HepG2 (cell line): ENCODE results near the gene C19orf38. TPM values are rescaled to one million over a fixed set of nuclear protein-coding genes. Genes with fewer than 3 reads are reported as not detected.

ENCODE experiments used
- BCLAF1 ChIP-seq: fragments of 450-650 bp; IDR thresholded peaks from 2 replicates; pipeline ENCODE4 v1.6.1; 2017; ENCODE audit warnings: mild to moderate bottlenecking
- CEBPB ChIP-seq: IDR thresholded peaks from 2 replicates; pipeline ENCODE4 v1.6.1; 2011; ENCODE audit warnings: low read depth, low read length, improper control_type of control experiment, borderline replicate concordance
- FOXA3 ChIP-seq: IDR thresholded peaks from 2 replicates; pipeline ENCODE4 v1.6.1; 2016; ENCODE audit warnings: missing genetic modification reagents, missing compliant biosample characterization
- NFRKB ChIP-seq: fragments of 450-650 bp; IDR thresholded peaks from 2 replicates; pipeline ENCODE4 v1.6.1; 2017
- NR2F6 ChIP-seq, 2 experiments: IDR thresholded peaks; 2 replicates each; pipeline ENCODE4 v1.6.1; 2016; ENCODE audit warnings: antibody characterized with exemption in 1 of 2, mild to moderate bottlenecking in 1 of 2
- PAXIP1 ChIP-seq: sonication (generic); formaldehyde crosslinking; conservative IDR thresholded peaks from 2 replicates; pipeline ENCODE4 v1.4.0; 2020; ENCODE audit warnings: mild to moderate bottlenecking, missing genetic modification reagents, moderate library complexity
- PHF8 ChIP-seq: sonication (generic); formaldehyde crosslinking; IDR thresholded peaks from 2 replicates; pipeline ENCODE4 v1.5.0; 2020; ENCODE audit warnings: missing genetic modification reagents
- RARA ChIP-seq: IDR thresholded peaks from 2 replicates; pipeline ENCODE4 v1.6.1; 2016; ENCODE audit warnings: missing genetic modification reagents, missing compliant biosample characterization
- TERF1 ChIP-seq: sonication (generic); formaldehyde crosslinking; IDR thresholded peaks from 2 replicates; pipeline ENCODE4 v1.8.0; 2022; ENCODE audit warnings: mild to moderate bottlenecking, missing genetic modification reagents, moderate library complexity
- TMF1 ChIP-seq: sonication (generic); formaldehyde crosslinking; IDR thresholded peaks from 2 replicates; pipeline ENCODE4 v1.8.1; 2022; ENCODE audit warnings: low read depth, missing genetic modification reagents
- TRAFD1 ChIP-seq: sonication (generic); formaldehyde crosslinking; IDR thresholded peaks from 2 replicates; pipeline ENCODE4 v1.5.1; 2020; ENCODE audit warnings: missing genetic modification reagents, mild to moderate bottlenecking, borderline replicate concordance
- YEATS2 ChIP-seq: sonication (generic); formaldehyde crosslinking; IDR thresholded peaks from 2 replicates; pipeline ENCODE4 v1.4.0; 2020; ENCODE audit warnings: missing genetic modification reagents, borderline replicate concordance
- ZNF281 ChIP-seq: sonication (generic); formaldehyde crosslinking; IDR thresholded peaks from 2 replicates; pipeline ENCODE4 v1.4.0; 2020; ENCODE audit warnings: missing genetic modification reagents, borderline replicate concordance
- ZNF607 ChIP-seq: sonication (generic); formaldehyde crosslinking; IDR thresholded peaks from 2 replicates; pipeline ENCODE4 v1.5.1; 2020; ENCODE audit warnings: missing genetic modification reagents, mild to moderate bottlenecking, borderline replicate concordance
- ZNF616 ChIP-seq: sonication (generic); formaldehyde crosslinking; IDR thresholded peaks from 2 replicates; pipeline ENCODE4 v1.5.0; 2020; ENCODE audit warnings: low read depth, mild to moderate bottlenecking, missing genetic modification reagents
- ZNF7 ChIP-seq: IDR thresholded peaks from 2 replicates; pipeline ENCODE4 v1.6.1; 2016; ENCODE audit warnings: missing biosample characterization, missing genetic modification reagents
- ZNF75D ChIP-seq: sonication (generic); formaldehyde crosslinking; IDR thresholded peaks from 2 replicates; pipeline ENCODE4 v1.8.1; 2023; ENCODE audit warnings: missing genetic modification reagents, mild to moderate bottlenecking, borderline replicate concordance
- polyA plus RNA-seq, 8 experiments: library from polyadenylated mRNA; depleted of rRNA in 3 of 8; stranded (reverse) in 7 of 8; unstranded in 1 of 8; fragments of >200 nt; fragmentation: Illumina TruSeq in 4 of 8; extraction: Trizol in 4 of 8; gene quantifications; 2 replicates each; pipeline versions ENCODE4 v1.2.1 to v1.2.3, GENCODE V29; 2011 to 2016; ENCODE audit warnings: low read depth in 4 of 8, missing spikeins in 1 of 8, mixed read lengths in 1 of 8; ENCODE audit not compliant: insufficient read depth in 1 of 8
- total RNA-seq, 5 experiments: library from RNA; depleted of rRNA; stranded (reverse); fragments of >200 nt; fragmentation: Illumina TruSeq; extraction: Trizol; gene quantifications; 2 replicates each; pipeline ENCODE4 v1.2.3, GENCODE V29; 2016; ENCODE audit warnings: low read depth in 1 of 5

The C19orf38 gene
- total and polyA plus RNA-seq, 2 of the 13 experiments (the other 11 are each of a cell fraction or from before 2014, with no cell fraction given), result 0.11 TPM; not detected in 1

GRCh38 chr19:10881403-10882107, 33.3 kb downstream of the C19orf38 start (continued):
- TF ChIP-seq ZNF616 (CRISPR knock-in tag), result no peak
- no peak for TF ChIP-seq ZNF607
- TF ChIP-seq TMF1 (CRISPR knock-in tag), result no peak
- TF ChIP-seq RARA (CRISPR knock-in tag), result peak; percentile 83
- TF ChIP-seq TRAFD1 (CRISPR knock-in tag), result no peak
- TF ChIP-seq YEATS2 (CRISPR knock-in tag), result no peak
- no peak for TF ChIP-seq ZNF7
- TF ChIP-seq CEBPB, result no peak
- TF ChIP-seq TERF1 (CRISPR knock-in tag), result no peak
- no peak for TF ChIP-seq BCLAF1
- no peak for TF ChIP-seq NFRKB
- peak; percentile 84 for TF ChIP-seq NR2F6 (IDR thresholded peaks at IDR 0.05)
- TF ChIP-seq NR2F6 (CRISPR knock-in tag; IDR thresholded peaks at IDR 0.05), result peak; percentile 74
- peak; percentile 44; the same call in 1 of the 2 replicates for TF ChIP-seq PAXIP1 (CRISPR knock-in tag)
- no peak for TF ChIP-seq PHF8 (CRISPR knock-in tag)
- peak; percentile 68; the same call in 1 of the 2 replicates for TF ChIP-seq ZNF281
- no peak for TF ChIP-seq ZNF75D
- TF ChIP-seq FOXA3, result no peak
